GM19238 (cell line): ENCODE measurements around the gene ICA1.
A peak's percentile ranks its signal among the peaks of the same experiment; 100 is the strongest.

Experiments
- DNase-seq: peaks from one replicate; pipeline ENCODE4 v3.0.0; 2011; ENCODE audit warnings: low spot score; ENCODE audit not compliant: insufficient read length

Gene ICA1

GRCh38 chr7:8228068-8228467 is 33.9 kb downstream of the ICA1 start:
- DNase-seq = no peak

- no peak for DNase-seq
These were observed 34.7 kb downstream of the ICA1 start for GRCh38 chr7:8227261-8227660.

- no peak for DNase-seq
These were observed 35.5 kb downstream of the ICA1 start for GRCh38 chr7:8226501-8226900.

- DNase-seq = no peak
These were observed 40.4 kb downstream of the ICA1 start for GRCh38 chr7:8221567-8221966.

- no peak for DNase-seq
These were observed 40.9 kb downstream of the ICA1 start for GRCh38 chr7:8221101-8221495.

GRCh38 chr7:8220376-8221100 is 41.4 kb downstream of the ICA1 start:
- DNase-seq = no peak

- DNase-seq = peak; percentile 19
These were observed 44.5 kb downstream of the ICA1 start for GRCh38 chr7:8217200-8218068.

- DNase-seq = no peak
These were observed 45.7 kb downstream of the ICA1 start for GRCh38 chr7:8216334-8216690.

- no peak for DNase-seq
These were observed 46.2 kb downstream of the ICA1 start for GRCh38 chr7:8215648-8216333.

GRCh38 chr7:8214244-8214824 is 47.6 kb downstream of the ICA1 start:
- no peak for DNase-seq

- DNase-seq = no peak
These were observed 48.6 kb downstream of the ICA1 start for GRCh38 chr7:8213381-8213780.

- DNase-seq = no peak
These were observed 49.3 kb downstream of the ICA1 start for GRCh38 chr7:8212638-8213037.

GRCh38 chr7:8211725-8212096 is 50.3 kb downstream of the ICA1 start:
- DNase-seq = no peak

GRCh38 chr7:8210845-8211724 is 50.9 kb downstream of the ICA1 start:
- DNase-seq = no peak

GRCh38 chr7:8209353-8209752 is 52.6 kb downstream of the ICA1 start:
- no peak for DNase-seq

GRCh38 chr7:8208816-8209215 is 53.2 kb downstream of the ICA1 start:
- no peak for DNase-seq

GRCh38 chr7:8206956-8207355 is 55.0 kb downstream of the ICA1 start:
- DNase-seq = no peak

- DNase-seq = no peak
These were observed 56.4 kb downstream of the ICA1 start for GRCh38 chr7:8205537-8205936.

- no peak for DNase-seq
These were observed 57.0 kb downstream of the ICA1 start for GRCh38 chr7:8205031-8205387.

GRCh38 chr7:8204339-8205030 is 57.5 kb downstream of the ICA1 start:
- DNase-seq = no peak
